IPS DF 6.9 (cell line): ENCODE results near the gene TH.
A peak's percentile ranks its signal among the peaks of the same experiment; 100 is the strongest.

Source experiments
- DNase-seq: peaks from one replicate; pipeline ENCODE4 v3.0.0-alpha.2; 2013; ENCODE audit warnings: low read depth, low spot score
- H3K27ac ChIP-seq: one replicate; pipeline ENCODE4 v1.5.1; 2013; ENCODE audit warnings: low read length, control low read depth
- H3K27me3 ChIP-seq: 2 replicates; pipeline ENCODE4 v1.6.1; 2013; ENCODE audit warnings: mild to moderate bottlenecking, low read length; ENCODE audit not compliant: control insufficient read depth, insufficient read depth
- H3K36me3 ChIP-seq: 2 replicates; pipeline ENCODE4 v1.6.1; 2013; ENCODE audit warnings: low read length; ENCODE audit not compliant: control insufficient read depth, insufficient read depth
- H3K4me1 ChIP-seq: 2 replicates; pipeline ENCODE4 v1.6.1; 2013; ENCODE audit warnings: low read length; ENCODE audit not compliant: control insufficient read depth, insufficient read depth
- H3K4me3 ChIP-seq: 2 replicates; pipeline ENCODE4 v1.5.1; 2013; ENCODE audit warnings: mild to moderate bottlenecking, low read length
- H3K9me3 ChIP-seq: 2 replicates; pipeline ENCODE4 v1.6.1; 2013; ENCODE audit warnings: low read length, inconsistent platforms; ENCODE audit not compliant: control insufficient read depth, insufficient read depth
- WGBS: extraction: QIAGEN DNeasy Blood & Tissue Kit; methylation state at CpG from one replicate; pipeline ENCODE4 v1.1.7; 2013; ENCODE audit warnings: mixed read lengths, missing lambda C conversion rate; ENCODE audit not compliant: insufficient read length, insufficient coverage; 5-methylcytosine and 5-hydroxymethylcytosine counted together

The TH gene

GRCh38 chr11:2157294-2158040 is 14.1 kb downstream of the TH start:
- WGBS = no CpG with 5 or more reads among the region's 18 CpGs
- Histone ChIP-seq H3K4me3 (no peak overlapping the region), H3K36me3 (no peaks in the 10 kb centered on the region)

GRCh38 chr11:2156416-2157182 is 15.0 kb downstream of the TH start:
- Histone ChIP-seq H3K9me3 (no peaks in the 10 kb centered on the region), H3K4me3 (no peak overlapping the region), H3K4me1 (no peaks in the 10 kb centered on the region), H3K27me3 (no peaks in the 10 kb centered on the region), H3K36me3 (no peaks in the 10 kb centered on the region), H3K27ac (no peak overlapping the region)
- WGBS = no CpG with 5 or more reads among the region's 19 CpGs
- DNase-seq = no peak

More at GRCh38 chr11:2157294-2158040, 14.1 kb downstream of the TH start:
- no peaks in the 10 kb centered on the region for H3K27me3 ChIP-seq
- DNase-seq = no peak
- H3K27ac ChIP-seq = no peak overlapping the region
- no peaks in the 10 kb centered on the region for H3K9me3 ChIP-seq
- H3K4me1 ChIP-seq = no peaks in the 10 kb centered on the region

- Histone ChIP-seq H3K36me3 (no peaks in the 10 kb centered on the region), H3K4me1 (no peaks in the 10 kb centered on the region), H3K27ac (no peak overlapping the region), H3K27me3 (no peaks in the 10 kb centered on the region), H3K4me3 (no peak overlapping the region), H3K9me3 (no peaks in the 10 kb centered on the region)
- WGBS = no CpG with 5 or more reads among the region's 29 CpGs
- no peak for DNase-seq
Observed at GRCh38 chr11:2155511-2155910, 16.1 kb downstream of the TH start.

GRCh38 chr11:2154889-2155288 is 16.7 kb downstream of the TH start:
- Histone ChIP-seq H3K36me3 (no peaks in the 10 kb centered on the region), H3K27ac (no peak overlapping the region), H3K4me3 (no peak overlapping the region), H3K4me1 (no peaks in the 10 kb centered on the region), H3K9me3 (no peaks in the 10 kb centered on the region), H3K27me3 (no peaks in the 10 kb centered on the region)
- no CpG with 5 or more reads among the region's 17 CpGs for WGBS
- DNase-seq = no peak

- no CpG with 5 or more reads among the region's 7 CpGs for WGBS
- no peak overlapping the region for H3K4me3 ChIP-seq
- no peak overlapping the region for H3K27ac ChIP-seq
- H3K4me1 ChIP-seq = no peaks in the 10 kb centered on the region
- no peaks in the 10 kb centered on the region for H3K9me3 ChIP-seq
- no peak for DNase-seq
- peaks cover 3% of the 10 kb centered on the region; the same call in 1 of the 2 replicates for H3K27me3 ChIP-seq
- H3K36me3 ChIP-seq = no peaks in the 10 kb centered on the region
Observed at GRCh38 chr11:2154195-2154585, 17.4 kb downstream of the TH start.

GRCh38 chr11:2153581-2154194 is 17.9 kb downstream of the TH start:
- H3K9me3 ChIP-seq = no peaks in the 10 kb centered on the region

GRCh38 chr11:2151500-2152257 is 19.9 kb downstream of the TH start:
- Histone ChIP-seq H3K36me3 (no peaks in the 10 kb centered on the region), H3K4me1 (no peaks in the 10 kb centered on the region), H3K9me3 (no peaks in the 10 kb centered on the region), H3K27me3 (peaks cover 25% of the 10 kb centered on the region), H3K27ac (no peak overlapping the region), H3K4me3 (no peak overlapping the region)
- WGBS = no CpG with 5 or more reads among the region's 22 CpGs
- DNase-seq = peak; percentile 67

More at GRCh38 chr11:2153581-2154194, 17.9 kb downstream of the TH start:
- Histone ChIP-seq H3K27ac (no peak overlapping the region), H3K27me3 (peaks cover 7% of the 10 kb centered on the region; the same call in 1 of the 2 replicates), H3K4me1 (no peaks in the 10 kb centered on the region), H3K4me3 (no peak overlapping the region), H3K36me3 (no peaks in the 10 kb centered on the region)
- DNase-seq = no peak
- WGBS = no CpG with 5 or more reads among the region's 14 CpGs

- no peak overlapping the region for H3K27ac ChIP-seq
- peaks cover 41% of the 10 kb centered on the region for H3K27me3 ChIP-seq
- no peaks in the 10 kb centered on the region for H3K9me3 ChIP-seq
- WGBS = no CpG with 5 or more reads among the region's 11 CpGs
- H3K36me3 ChIP-seq = no peaks in the 10 kb centered on the region
- H3K4me1 ChIP-seq = peaks cover 4% of the 10 kb centered on the region; the same call in 1 of the 2 replicates
- no peak overlapping the region for H3K4me3 ChIP-seq
- no peak for DNase-seq
Observed at GRCh38 chr11:2149864-2150847, 21.5 kb downstream of the TH start.

- Histone ChIP-seq H3K27ac (no peak overlapping the region), H3K9me3 (no peaks in the 10 kb centered on the region), H3K27me3 (peaks cover 48% of the 10 kb centered on the region), H3K36me3 (no peaks in the 10 kb centered on the region), H3K4me3 (no peak overlapping the region), H3K4me1 (peaks cover 4% of the 10 kb centered on the region; the same call in 1 of the 2 replicates)
- DNase-seq = no peak
- WGBS = no CpG with 5 or more reads among the region's 8 CpGs
Observed at GRCh38 chr11:2149460-2149859, 22.2 kb downstream of the TH start.
